IPS-15b (cell line): ENCODE results near the gene ZBTB48.

Experiments
- H3K27me3 ChIP-seq: one replicate; pipeline ENCODE4 v1.6.1; 2013; ENCODE audit warnings: low read length; ENCODE audit not compliant: control insufficient read depth, insufficient read depth
- H3K36me3 ChIP-seq: one replicate; pipeline ENCODE4 v1.6.1; 2013; ENCODE audit warnings: low read length; ENCODE audit not compliant: control insufficient read depth, insufficient read depth
- H3K4me1 ChIP-seq: one replicate; pipeline ENCODE4 v1.6.1; 2013; ENCODE audit warnings: mild to moderate bottlenecking, low read length; ENCODE audit not compliant: control insufficient read depth, insufficient read depth
- H3K4me3 ChIP-seq: one replicate; pipeline ENCODE4 v1.5.1; 2013; ENCODE audit warnings: low read depth, low read length
- H3K9ac ChIP-seq: one replicate; pipeline ENCODE4 v1.6.1; 2013; ENCODE audit warnings: low read depth, mild to moderate bottlenecking, low read length
- H3K9me3 ChIP-seq: one replicate; pipeline ENCODE4 v1.6.1; 2013; ENCODE audit warnings: mild to moderate bottlenecking, low read length; ENCODE audit not compliant: control insufficient read depth, insufficient read depth

The ZBTB48 gene

DNA sequence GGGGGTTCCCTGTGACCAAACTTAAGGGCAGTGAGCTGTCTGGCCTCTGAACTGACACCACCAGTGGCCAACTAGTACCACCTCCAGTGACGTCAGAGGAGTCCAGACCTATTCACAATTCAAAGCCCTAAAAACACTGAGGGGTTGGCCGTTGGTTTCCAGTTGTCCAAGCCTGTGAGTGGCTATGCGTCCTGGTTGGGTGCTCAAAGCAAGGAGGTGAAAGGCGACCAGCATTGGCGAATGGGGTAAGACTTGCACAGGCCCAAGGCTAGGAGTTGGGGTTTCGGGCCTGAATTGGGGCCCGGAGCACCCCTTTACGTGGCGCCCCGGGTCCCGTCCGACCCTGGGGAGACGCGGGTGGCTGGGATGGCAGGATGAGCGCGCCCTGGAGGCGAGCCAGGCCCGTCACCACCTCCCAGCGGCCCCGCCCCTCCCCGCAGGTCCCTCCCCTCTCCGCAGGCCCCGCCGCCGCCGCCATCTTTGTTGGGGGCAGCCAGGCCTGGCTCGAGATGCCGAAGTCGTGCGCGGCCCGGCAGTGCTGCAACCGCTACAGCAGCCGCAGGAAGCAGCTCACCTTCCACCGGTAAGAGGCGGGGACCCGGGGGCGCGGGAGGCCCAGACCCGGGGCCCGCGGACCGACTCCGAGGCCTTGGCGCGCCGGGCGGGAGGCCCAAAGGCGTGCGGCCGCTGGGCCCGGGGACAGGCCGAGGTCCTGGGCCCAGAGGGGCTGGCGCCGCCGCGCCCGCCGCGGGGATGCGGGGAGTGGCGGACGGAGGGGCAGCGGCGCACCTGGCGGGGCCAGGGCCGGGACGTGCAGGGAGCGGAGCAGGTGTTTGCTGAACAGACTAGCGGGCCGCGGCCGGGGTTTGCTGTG lies 45.2 kb downstream of the ZBTB48 start, which contains the start of gene THAP3:
THAP3 (plus strand) TSS at position 159 of the 874 bp plus-strand sequence; CDS start at position 510, 351 bp downstream.
- H3K4me1 ChIP-seq = no peaks in the 10 kb centered on the region
- H3K36me3 ChIP-seq = peaks cover 50% of the 10 kb centered on the region
- peak within 1 kb of the TSS; percentile 77 for H3K4me3 ChIP-seq
- no peaks in the 10 kb centered on the region for H3K27me3 ChIP-seq
- peak within 1 kb of the TSS; percentile 60 for H3K9ac ChIP-seq
- no peaks in the 10 kb centered on the region for H3K9me3 ChIP-seq

GRCh38 chr1:6625584-6626149 lies 45.9 kb downstream of the ZBTB48 start:
- H3K9ac ChIP-seq = peak overlapping the region; percentile 8
- no peaks in the 10 kb centered on the region for H3K4me1 ChIP-seq
- H3K4me3 ChIP-seq = peak overlapping the region; percentile 75
- peaks cover 44% of the 10 kb centered on the region for H3K36me3 ChIP-seq
- H3K9me3 ChIP-seq = no peaks in the 10 kb centered on the region
- no peaks in the 10 kb centered on the region for H3K27me3 ChIP-seq

- H3K9me3 ChIP-seq = no peaks in the 10 kb centered on the region
- no peaks in the 10 kb centered on the region for H3K27me3 ChIP-seq
- no peak overlapping the region for H3K9ac ChIP-seq
- H3K36me3 ChIP-seq = peaks cover 33% of the 10 kb centered on the region
- H3K4me3 ChIP-seq = no peak overlapping the region
- no peaks in the 10 kb centered on the region for H3K4me1 ChIP-seq
These were observed 47.2 kb downstream of the ZBTB48 start for GRCh38 chr1:6627031-6627430.

DNA sequence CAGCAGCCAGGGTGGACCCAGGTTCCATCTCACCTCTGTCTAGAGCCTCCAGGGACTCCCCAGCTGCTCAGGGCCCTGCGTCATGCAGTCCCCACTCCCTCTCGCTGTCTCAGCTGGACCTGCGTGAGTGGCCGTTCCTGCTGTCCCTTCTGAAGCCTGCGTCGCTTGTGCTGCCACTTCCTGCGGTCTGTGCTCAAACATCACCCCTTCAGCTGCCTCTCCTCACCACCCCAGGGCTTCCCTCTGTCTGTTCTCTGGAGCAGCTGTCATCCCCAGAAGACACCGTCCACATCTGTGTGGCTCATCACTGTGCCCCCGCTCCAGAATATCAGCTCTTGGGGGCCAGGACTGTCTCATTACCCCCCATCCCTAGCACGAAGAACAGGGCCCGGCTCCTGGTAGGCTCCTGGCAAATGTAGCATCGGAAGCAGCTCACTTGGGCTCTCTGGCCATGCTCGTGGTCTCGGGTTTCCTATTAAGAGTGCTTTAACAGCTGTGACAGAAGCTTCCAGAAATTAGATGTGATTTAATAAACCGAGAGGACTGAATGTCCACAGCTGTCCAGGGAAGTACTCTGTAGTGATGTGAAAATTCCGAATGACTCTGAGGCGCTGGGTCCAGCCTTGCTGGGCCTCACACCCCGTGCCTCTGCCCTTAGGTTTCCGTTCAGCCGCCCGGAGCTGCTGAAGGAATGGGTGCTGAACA lies 48.2 kb downstream of the ZBTB48 start:
- no peaks in the 10 kb centered on the region for H3K27me3 ChIP-seq
- H3K9ac ChIP-seq = no peak overlapping the region
- no peak overlapping the region for H3K4me3 ChIP-seq
- peaks cover 31% of the 10 kb centered on the region for H3K36me3 ChIP-seq
- no peaks in the 10 kb centered on the region for H3K4me1 ChIP-seq
- H3K9me3 ChIP-seq = no peaks in the 10 kb centered on the region

GRCh38 chr1:6628971-6629479 lies 49.2 kb downstream of the ZBTB48 start:
- H3K9ac ChIP-seq = no peak overlapping the region
- no peaks in the 10 kb centered on the region for H3K4me1 ChIP-seq
- H3K9me3 ChIP-seq = no peaks in the 10 kb centered on the region
- H3K36me3 ChIP-seq = peaks cover 32% of the 10 kb centered on the region
- H3K27me3 ChIP-seq = no peaks in the 10 kb centered on the region
- H3K4me3 ChIP-seq = no peak overlapping the region

- Histone ChIP-seq H3K27me3 (no peaks in the 10 kb centered on the region), H3K9me3 (no peaks in the 10 kb centered on the region), H3K36me3 (peaks cover 41% of the 10 kb centered on the region), H3K4me3 (no peak overlapping the region), H3K4me1 (no peaks in the 10 kb centered on the region), H3K9ac (no peak overlapping the region)
These were observed 50.2 kb downstream of the ZBTB48 start for GRCh38 chr1:6630027-6630426.

GRCh38 chr1:6631058-6631457 lies 51.3 kb downstream of the ZBTB48 start:
- Histone ChIP-seq H3K27me3 (no peaks in the 10 kb centered on the region), H3K4me3 (no peak overlapping the region), H3K36me3 (peaks cover 46% of the 10 kb centered on the region), H3K9me3 (no peaks in the 10 kb centered on the region), H3K4me1 (no peaks in the 10 kb centered on the region), H3K9ac (no peak overlapping the region)

DNA sequence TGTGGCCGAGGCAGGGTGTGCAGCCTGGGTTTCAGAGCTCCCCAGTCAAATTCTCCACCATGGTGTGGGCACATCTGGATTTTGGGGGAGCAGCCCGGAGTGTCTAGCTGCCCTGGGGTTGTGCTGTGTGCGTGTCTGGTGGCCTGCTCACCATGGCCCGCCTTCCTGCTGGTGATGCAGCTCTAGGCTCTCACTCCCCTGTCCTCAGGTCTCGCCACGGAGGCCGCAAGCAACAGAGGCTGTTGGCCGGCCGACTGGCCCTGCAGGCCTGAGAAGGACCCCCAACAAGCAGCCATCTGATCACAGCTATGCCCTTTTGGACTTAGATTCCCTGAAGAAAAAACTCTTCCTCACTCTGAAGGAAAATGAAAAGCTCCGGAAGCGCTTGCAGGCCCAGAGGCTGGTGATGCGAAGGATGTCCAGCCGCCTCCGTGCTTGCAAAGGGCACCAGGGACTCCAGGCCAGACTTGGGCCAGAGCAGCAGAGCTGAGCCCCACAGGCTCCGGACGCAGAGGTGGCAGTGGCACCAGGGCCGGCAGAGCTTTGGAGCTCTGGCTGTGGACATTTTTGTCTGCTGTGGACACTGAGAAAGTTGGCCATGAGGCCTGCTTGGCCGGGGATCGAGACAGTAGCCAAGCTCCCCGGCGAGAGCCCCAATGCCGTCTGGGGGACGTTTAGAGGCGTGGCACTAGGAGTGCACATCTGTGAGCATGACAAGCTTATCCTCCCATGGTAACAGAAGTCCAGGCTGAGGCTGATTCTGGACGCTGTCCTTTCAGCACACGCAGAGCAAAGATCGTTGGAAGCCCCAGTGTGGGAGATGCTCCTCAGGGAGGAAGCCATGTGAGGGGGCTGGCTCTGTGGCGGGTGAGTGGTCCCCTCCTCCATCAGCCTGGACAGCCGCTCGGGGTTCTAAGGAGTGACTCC lies 53.1 kb downstream of the ZBTB48 start:
- peaks cover 56% of the 10 kb centered on the region for H3K36me3 ChIP-seq
- no peaks in the 10 kb centered on the region for H3K9me3 ChIP-seq
- no peaks in the 10 kb centered on the region for H3K4me1 ChIP-seq
- H3K4me3 ChIP-seq = no peak overlapping the region
- no peak overlapping the region for H3K9ac ChIP-seq
- H3K27me3 ChIP-seq = no peaks in the 10 kb centered on the region

GRCh38 chr1:6634371-6635052 lies 54.7 kb downstream of the ZBTB48 start:
- Histone ChIP-seq H3K9ac (no peak overlapping the region), H3K4me3 (no peak overlapping the region), H3K4me1 (no peaks in the 10 kb centered on the region), H3K9me3 (no peaks in the 10 kb centered on the region), H3K36me3 (peaks cover 51% of the 10 kb centered on the region), H3K27me3 (no peaks in the 10 kb centered on the region)

DNA sequence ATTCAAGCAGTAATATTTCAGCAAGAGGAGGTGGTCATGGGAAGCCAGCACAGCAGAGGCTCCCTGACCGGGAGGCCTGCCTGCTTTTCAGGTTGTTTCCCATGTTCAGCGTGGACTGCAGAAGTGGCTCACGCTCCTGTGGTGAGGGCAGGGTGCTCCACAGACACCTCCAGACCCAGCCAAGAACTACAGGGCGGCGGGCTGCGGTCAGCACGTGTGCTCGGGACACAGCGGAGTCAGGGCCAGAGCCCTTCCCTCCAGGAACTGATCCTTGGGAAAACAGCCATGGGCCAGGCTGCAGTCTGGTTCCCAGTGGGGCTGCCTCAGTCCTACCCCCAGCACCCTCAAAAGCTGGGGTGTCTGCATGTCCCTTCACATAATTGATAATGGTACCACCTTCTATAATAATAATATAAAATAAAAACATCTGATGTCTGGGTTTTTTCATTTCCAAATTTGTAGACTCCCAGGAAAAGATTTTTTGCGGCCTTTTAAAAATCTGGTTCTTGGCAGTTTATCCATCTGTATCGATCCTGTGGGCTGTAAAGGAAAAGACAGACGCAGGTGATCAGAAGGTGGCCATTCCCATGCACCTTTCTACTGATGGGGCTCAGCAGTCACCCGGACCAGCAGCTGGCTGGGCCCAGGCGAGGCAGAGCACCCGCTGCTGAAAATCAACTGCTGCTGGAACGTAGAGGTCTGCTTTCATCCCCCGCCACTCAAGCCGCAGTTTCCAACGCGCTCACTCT lies 55.5 kb downstream of the ZBTB48 start:
- Histone ChIP-seq H3K27me3 (no peaks in the 10 kb centered on the region), H3K4me1 (no peaks in the 10 kb centered on the region), H3K4me3 (no peak overlapping the region), H3K9ac (no peak overlapping the region), H3K9me3 (no peaks in the 10 kb centered on the region), H3K36me3 (peaks cover 51% of the 10 kb centered on the region)
